Stimulated activated CD8-positive, alpha-beta memory T cell treated with anti-CD3 and anti-CD28 coated beads, Interleukin-4, amount 100 ng/mL, for 1 hour (primary cell): Measurements from ENCODE around the gene EPB41L3.
"Not testable (repeated sequence)": the region's sequence is repeated elsewhere in the genome, so short reads cannot be mapped to it uniquely, and the experiment has no call there.

Experiments used
- DNase-seq, 2 donors: peaks; one replicate each; pipeline ENCODE4 v3.0.0-alpha.2; 2020; ENCODE audit warnings: low read depth in 2 of 2, low spot score in 1 of 2

The EPB41L3 gene

GRCh38 chr18:5543773-5544389 lies at the start of gene EPB41L3:
EPB41L3 (minus strand) TSS chr18:5543997; CDS start chr18:5489183, 54,814 bp downstream.
- no peak for DNase-seq

GRCh38 chr18:5588529-5588928 lies 44.7 kb upstream of the EPB41L3 start:
- DNase-seq: no peak

- DNase-seq: no peak
These were observed 41.9 kb upstream of the EPB41L3 start for GRCh38 chr18:5585653-5586052.

DNA sequence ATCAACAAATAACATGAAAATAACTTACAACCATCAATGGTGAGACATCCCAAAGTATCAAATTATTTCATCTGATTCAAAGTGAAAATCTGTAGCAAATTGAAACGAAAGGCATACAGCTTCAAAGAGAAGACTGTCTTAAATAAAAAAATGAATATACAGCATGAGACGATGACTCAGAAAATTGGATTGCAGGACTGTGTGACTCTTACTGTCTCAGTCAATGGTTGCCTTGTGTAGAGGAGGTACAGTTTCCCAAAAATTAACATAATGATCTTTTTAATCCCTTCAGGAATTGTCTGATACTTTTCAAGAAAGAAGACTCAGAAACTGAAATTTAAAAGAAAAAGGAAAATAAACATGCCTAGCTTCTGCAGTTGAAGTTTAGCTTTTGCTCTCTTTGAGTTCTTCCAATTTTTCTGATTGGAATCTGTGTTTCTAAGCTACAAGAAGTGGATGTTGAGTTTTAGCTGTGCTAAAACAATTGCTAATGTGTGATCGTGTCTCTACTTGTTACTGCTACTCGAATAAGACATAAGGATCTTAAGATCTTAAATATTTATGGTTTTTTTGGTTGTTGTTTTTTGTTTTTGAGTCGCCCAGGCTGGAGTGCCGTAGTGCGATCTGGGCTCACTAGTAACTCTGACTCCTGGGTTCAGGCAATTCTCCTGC lies 41.1 kb upstream of the EPB41L3 start:
- no peak for DNase-seq

- DNase-seq: no peak
These were observed 39.3 kb upstream of the EPB41L3 start for GRCh38 chr18:5582849-5583681.

- DNase-seq: no peak
These were observed 38.3 kb upstream of the EPB41L3 start for GRCh38 chr18:5582076-5582475.

DNA sequence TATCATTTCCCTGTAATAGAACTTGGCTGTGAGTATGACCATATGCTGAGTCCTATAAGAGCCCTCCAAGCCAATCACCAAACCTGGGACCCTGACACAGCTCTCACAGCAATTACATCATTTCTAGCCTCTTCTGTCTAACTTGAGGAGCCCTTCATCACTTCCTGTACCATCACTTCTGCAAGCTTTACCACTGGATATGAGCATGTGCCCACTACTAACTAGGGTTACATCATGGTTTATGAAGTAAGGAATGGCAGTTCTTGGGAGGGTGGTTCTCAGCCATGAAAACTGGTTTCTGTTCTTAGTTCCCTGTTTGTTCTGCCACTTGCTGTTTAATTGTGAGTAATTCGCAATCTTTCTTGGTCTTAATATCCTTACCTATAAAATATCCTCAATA lies 31.0 kb upstream of the EPB41L3 start:
- no peak for DNase-seq

DNA sequence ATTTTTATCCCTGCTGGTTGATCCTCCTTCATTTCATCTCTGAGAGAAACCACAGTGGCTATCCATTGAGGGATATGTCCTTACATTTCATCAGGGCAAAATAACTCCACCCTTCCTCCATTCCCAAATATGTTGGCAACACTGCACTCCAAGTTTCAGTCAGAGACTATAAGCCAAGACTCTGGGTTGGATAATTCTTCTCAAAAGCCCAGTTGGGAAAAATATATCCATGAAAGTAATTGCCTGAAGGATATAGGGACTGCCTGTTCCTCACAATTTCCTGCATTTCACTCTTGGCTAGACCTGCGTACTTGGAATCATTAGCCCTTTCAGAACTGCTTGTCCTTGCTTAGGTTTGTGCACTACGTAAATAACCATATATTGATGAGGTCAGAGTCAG lies 27.9 kb upstream of the EPB41L3 start:
- DNase-seq: no peak

- DNase-seq: not testable (repeated sequence)
These were observed 26.8 kb upstream of the EPB41L3 start for GRCh38 chr18:5570613-5571012.

DNA sequence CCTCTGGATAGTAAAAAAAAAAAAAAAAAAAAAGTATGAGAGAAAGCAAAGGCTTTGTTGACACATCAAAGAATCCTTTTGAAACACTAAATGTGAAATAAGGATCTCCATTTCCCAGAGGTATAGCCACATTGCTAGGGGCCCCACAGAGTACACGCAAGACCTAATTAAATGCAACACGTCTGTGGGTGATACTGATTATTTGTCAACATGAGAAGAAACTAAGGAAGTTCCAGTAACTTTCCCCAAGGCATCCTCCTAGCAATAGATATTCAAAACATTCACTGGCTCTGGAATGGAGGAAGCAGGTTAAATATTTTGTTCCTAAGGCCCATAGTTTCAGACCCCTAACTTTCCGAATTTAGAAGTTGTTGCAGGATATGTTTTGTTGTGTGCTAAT lies 24.6 kb upstream of the EPB41L3 start:
- DNase-seq: no peak

GRCh38 chr18:5558851-5559250 lies 15.1 kb upstream of the EPB41L3 start:
- no peak for DNase-seq

DNA sequence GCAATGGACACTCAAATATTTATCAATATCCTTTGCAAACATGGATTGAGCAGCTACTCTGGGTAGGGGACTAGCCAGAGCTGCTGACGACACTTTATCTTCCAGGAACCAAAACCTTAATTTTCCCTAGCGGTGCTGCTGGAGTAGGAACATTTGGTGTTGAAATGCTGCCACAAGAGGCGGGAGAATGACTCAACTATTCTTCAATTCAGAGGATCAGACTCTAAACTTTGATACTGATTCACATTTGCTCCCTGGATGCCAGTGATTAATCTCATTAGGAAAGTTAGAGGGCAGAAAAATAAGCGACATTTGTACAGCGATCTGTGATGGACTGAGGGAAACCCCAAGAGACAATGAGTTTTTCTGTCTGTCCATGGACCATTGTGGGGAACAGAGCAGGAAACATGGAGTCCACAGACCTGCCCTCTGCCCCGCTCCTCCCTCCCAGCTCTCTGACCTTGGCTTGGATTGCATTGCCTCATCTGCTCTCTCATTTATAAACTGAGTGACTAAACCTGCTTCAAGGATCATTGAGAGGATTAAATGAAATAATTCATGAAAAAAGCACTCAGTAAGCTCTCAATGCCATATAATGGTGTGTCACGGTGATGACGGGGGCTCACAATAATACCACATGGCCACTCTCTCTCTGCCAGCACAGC lies 12.6 kb upstream of the EPB41L3 start:
- no peak for DNase-seq

- DNase-seq: no peak
These were observed 10.8 kb upstream of the EPB41L3 start for GRCh38 chr18:5554629-5555028.

DNA sequence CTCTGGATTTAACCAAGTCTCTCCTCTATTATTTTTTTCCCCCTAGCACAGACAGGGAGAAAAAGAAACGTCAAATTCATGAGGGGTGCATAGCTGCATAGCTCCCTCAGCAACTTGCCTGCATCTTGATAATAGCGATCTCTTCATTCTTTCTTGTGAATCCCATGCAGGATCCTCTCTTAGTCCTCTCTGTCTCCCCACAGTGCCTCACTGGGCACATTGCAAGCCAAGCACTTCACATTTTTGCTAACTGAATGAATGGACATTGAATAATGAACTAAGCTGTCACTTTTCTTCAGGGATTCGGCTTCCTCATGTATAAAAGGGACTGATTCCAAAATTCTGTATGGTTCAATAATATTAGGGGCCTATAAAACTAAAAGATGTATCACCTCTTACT lies 2.9 kb upstream of the EPB41L3 start:
- DNase-seq: no peak

DNA sequence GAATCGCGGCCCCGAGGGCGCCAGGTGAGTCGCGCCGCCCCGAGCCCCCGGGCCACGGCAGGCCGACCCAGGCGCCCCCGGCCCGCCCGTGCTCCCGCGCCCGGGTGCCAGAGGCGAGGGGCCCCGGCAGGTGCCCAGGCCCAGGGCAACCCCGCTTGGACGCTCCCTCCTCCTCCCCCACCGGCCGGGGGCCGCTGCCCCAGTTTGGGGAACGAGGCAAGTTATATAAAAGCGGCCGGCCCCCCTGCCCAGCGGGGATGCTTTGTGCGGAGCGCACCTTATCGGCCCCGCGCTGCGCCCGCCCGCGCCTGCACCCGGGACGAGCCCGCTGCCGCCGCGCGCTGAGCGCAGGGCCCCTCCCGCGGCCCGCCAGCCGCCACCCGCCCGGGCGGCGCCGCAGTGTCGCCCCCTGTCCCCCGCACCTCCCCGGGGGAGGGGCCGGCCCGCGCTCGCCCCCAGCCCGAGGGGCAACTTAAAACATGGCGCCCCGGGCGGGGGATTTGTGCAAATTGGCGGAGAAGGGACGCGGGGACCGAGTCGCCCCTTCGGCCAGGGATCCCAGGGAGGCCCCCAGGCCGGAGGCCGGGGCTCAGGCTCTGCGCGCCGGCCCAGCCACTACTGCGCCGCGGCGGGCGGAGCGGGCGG lies 639 bp downstream of the EPB41L3 start:
- no peak for DNase-seq

GRCh38 chr18:5542515-5543035 lies 1.2 kb downstream of the EPB41L3 start:
- DNase-seq: no peak

DNA sequence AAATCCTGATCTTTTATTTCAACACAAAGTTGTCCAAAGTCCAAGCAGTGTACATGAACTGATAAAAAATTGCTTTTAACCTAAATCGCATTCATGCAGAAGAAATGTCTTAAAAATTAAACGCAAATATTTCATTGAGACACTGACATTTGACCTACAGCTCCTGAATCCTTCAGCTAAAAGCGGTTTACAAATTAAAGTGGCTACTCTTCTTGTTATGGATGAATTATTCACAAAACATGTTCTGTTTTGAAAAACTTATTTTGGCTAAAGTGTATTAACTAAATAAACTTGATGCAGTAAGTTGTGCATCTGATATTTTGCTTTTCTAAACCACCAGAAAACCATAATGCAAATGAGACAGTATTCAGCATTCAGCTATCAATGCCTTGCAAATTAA lies 2.2 kb downstream of the EPB41L3 start:
- DNase-seq: no peak

GRCh38 chr18:5539391-5539790 lies 4.4 kb downstream of the EPB41L3 start:
- DNase-seq: no peak

DNA sequence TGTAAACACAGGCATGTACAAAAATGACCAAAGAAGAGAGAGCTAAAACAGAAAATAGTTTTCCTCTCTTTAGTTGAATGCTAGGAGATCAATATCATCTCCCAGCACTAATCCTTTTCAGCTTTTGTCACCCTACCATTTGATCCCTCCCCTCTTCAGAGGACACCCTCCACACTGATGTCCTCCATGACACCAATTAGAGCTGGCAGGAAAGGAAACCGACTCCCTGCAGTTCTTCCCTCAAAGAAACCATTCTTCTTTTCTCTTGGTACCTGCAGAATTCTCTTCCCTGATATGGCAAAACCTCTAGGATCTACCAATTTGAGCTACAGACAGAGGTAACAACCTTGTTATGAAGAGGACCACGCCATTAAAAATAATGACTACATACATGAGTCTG lies 5.3 kb downstream of the EPB41L3 start:
- DNase-seq: no peak

DNA sequence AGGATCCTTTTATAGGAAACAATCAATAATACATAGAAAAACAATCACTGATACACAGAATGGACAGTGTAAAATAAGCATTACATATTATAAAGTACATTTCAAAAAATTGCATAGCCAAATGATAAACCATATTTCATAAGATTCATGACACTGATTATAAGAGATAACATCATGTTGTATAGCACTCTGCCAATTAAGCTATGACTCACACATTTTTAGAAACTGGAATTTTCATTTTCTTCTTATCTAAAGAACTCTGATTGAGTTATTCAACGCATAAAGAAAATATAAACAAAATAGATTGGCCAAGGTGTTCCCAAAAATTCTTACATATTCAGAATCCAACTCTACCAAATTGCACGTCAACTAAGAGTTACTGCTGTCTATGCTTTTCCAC lies 5.9 kb downstream of the EPB41L3 start:
- no peak for DNase-seq

DNA sequence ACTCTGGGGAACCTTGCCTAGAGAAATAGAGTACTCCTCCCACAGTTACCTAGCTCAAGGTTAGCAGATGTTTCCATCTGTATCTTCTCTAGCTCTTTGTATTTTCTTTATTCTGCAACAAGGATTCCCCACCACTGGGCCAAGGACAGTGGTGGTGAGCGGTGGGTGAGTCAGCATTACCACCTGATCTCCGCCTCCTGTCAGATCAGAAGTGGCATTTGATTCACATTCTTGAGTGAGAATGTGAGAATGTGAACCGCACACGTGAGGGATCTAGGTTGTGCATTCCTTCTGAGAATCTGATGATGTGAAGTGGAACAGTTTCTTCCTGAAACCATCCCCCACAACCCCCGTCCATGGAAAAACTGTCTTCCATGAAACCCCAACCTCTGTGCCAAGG lies 9.0 kb downstream of the EPB41L3 start:
- no peak for DNase-seq
